Esophagus muscularis mucosa (tissue), 3 donors: ENCODE data around the gene PDXP.
"Not testable (repeated sequence)": the region's sequence is repeated elsewhere in the genome, so short reads cannot be mapped to it uniquely, and the experiment has no call there.

Source experiments
- CTCF ChIP-seq, 3 experiments: fragments of 200-600 bp in 2 of 3; fragments of 450-650 bp in 1 of 3; sonication (generic) in 2 of 3; IDR thresholded peaks; one replicate each; pipeline ENCODE4 v1.5.1; 2017 to 2019; ENCODE audit warnings: antibody characterized with exemption in 3 of 3, mild to moderate bottlenecking in 2 of 3, moderate library complexity in 1 of 3
- POLR2A ChIP-seq: fragments of 450-650 bp; IDR thresholded peaks from one replicate; pipeline ENCODE4 v1.6.1; 2017; ENCODE audit warnings: antibody characterized with exemption, moderate library complexity, mild to moderate bottlenecking, low read depth
- POLR2AphosphoS5 ChIP-seq, 2 donors: sonication (generic); formaldehyde crosslinking; IDR thresholded peaks; one replicate each; pipeline ENCODE4 v1.6.1; 2017; ENCODE audit warnings: antibody characterized with exemption in 2 of 2

GRCh38 chr22:37696260-37696656 is 37.7 kb downstream of the PDXP start:
- TF ChIP-seq POLR2A; CTCF (IDR thresholded peaks at IDR 0.05); POLR2AphosphoS5 (IDR thresholded peaks at IDR 0.05): not testable (repeated sequence)
